Activated naive CD8-positive, alpha-beta T cell treated with anti-CD3 and anti-CD28 coated beads, Interleukin-2, amount 50 U/mL, for 16 hours (primary cell): ENCODE measurements around the gene DUSP1.

Source experiments
- DNase-seq: peaks from one replicate; pipeline ENCODE4 v3.0.0-alpha.2; 2020; ENCODE audit warnings: low read depth, low spot score

The DUSP1 gene

GRCh38 chr5:172762214-172763119 is 8.5 kb downstream of the DUSP1 start:
- no peak for DNase-seq

GRCh38 chr5:172760959-172761358 is 10.0 kb downstream of the DUSP1 start:
- no peak for DNase-seq

- DNase-seq = no peak
These were observed 10.9 kb downstream of the DUSP1 start for GRCh38 chr5:172760136-172760535.

GRCh38 chr5:172758834-172759149 is 12.2 kb downstream of the DUSP1 start:
- no peak for DNase-seq

- no peak for DNase-seq
These were observed 12.7 kb downstream of the DUSP1 start for GRCh38 chr5:172758077-172758833.

- DNase-seq = no peak
These were observed 13.5 kb downstream of the DUSP1 start for GRCh38 chr5:172757394-172758010.

- DNase-seq = no peak
These were observed 14.1 kb downstream of the DUSP1 start for GRCh38 chr5:172756764-172757393.

- no peak for DNase-seq
These were observed 16.2 kb downstream of the DUSP1 start for GRCh38 chr5:172754596-172755356.

GRCh38 chr5:172753101-172753500 is 17.9 kb downstream of the DUSP1 start:
- no peak for DNase-seq

GRCh38 chr5:172751761-172752510 is 19.1 kb downstream of the DUSP1 start:
- DNase-seq = no peak

GRCh38 chr5:172749881-172750633 is 20.9 kb downstream of the DUSP1 start:
- DNase-seq = no peak

- DNase-seq = no peak
These were observed 21.9 kb downstream of the DUSP1 start for GRCh38 chr5:172749076-172749475.

- no peak for DNase-seq
These were observed 22.6 kb downstream of the DUSP1 start for GRCh38 chr5:172748341-172748843.

- DNase-seq = no peak
These were observed 23.5 kb downstream of the DUSP1 start for GRCh38 chr5:172747471-172747870.

GRCh38 chr5:172746725-172747124 is 24.3 kb downstream of the DUSP1 start:
- no peak for DNase-seq

- DNase-seq = no peak
These were observed 25.2 kb downstream of the DUSP1 start for GRCh38 chr5:172745838-172746237.

GRCh38 chr5:172745406-172745805 is 25.6 kb downstream of the DUSP1 start:
- DNase-seq = no peak

GRCh38 chr5:172744123-172745104 is 26.6 kb downstream of the DUSP1 start:
- no peak for DNase-seq
